Measurements from ENCODE around the gene LGALS7. TPM values are rescaled to one million over a fixed set of nuclear protein-coding genes. Genes with fewer than 3 reads are reported as not detected.

Gene LGALS7
- total and polyA plus RNA-seq, 4 donors = 2.4 to 5.0 (median 4.9) TPM; not detected in 1

DNA sequence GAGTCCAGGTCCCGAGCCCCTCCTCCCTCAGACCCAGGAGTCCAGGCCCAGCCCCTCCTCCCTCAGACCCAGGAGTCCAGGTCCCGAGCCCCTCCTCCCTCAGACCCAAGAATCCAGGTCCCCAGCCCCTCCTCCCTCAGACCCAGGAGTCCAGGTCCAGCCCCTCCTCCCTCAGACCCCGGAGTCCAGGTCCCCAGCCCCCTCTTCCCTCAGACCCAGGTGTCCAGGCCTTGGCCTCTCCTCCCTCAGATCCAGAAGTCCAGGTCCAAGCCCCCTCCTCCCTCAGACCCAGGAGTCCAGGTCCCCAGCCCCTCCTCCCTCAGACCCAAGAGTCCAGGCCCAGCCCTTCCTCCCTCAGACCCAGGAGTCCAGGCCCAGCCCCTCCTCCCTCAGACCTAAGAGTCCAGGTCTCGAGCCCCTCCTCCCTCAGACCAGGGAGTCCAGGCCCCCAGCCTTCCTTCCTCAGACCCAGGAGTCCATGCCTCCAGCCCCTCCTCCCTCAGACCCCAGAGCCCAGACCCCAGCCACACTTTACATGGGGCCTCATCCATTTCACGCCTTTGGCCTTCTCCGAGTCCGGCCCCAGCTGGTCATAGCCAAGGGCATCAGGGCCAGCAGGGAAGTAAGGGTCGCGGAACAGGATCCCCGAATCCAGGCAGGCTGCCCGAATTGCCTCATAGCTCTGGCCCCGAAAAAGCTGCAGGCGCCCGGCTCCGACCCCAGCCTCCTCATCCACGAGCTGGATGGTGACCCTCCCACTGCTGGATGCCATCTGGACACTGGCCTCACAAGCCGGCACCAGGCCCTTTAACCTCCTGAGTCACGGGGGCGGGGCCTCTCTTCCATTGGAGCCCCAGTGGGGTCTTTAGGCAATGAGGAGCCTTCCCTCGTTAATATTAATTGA is 29.7 kb downstream of the LGALS7 start:
- Histone ChIP-seq H3K27me3 (ENCODE audit: control insufficient read depth in 3 of 3, insufficient read depth in 3 of 3, low read length in 2 of 3) (no peaks in the 10 kb centered on the region), H3K9me3 (ENCODE audit: control insufficient read depth in 4 of 4, insufficient read depth in 3 of 4, low read length in 3 of 4) (no peaks in the 10 kb centered on the region), H3K36me3 (ENCODE audit: control insufficient read depth in 4 of 4, insufficient read depth in 4 of 4, low read length in 4 of 4) (no peaks in the 10 kb centered on the region), H3K27ac (ENCODE audit: low read depth in 1 of 2, low read length in 1 of 2) (no peak overlapping the region), H3K9ac (ENCODE audit: insufficient read depth in 1 of 2, low read length in 2 of 2) (no peak overlapping the region), H3K4me3 (no peak overlapping the region), H3K4me1 (ENCODE audit: control insufficient read depth in 5 of 5, insufficient read depth in 5 of 5, low read length in 5 of 5) (no peaks in the 10 kb centered on the region)
- ATAC-seq (ENCODE audit: insufficient read depth, low FRiP score) = no peak
- 79 to 85% methylated on average over 18 to 20 of the region's 20 CpGs for WGBS, 2 donors
- TF ChIP-seq, protein P1, sequence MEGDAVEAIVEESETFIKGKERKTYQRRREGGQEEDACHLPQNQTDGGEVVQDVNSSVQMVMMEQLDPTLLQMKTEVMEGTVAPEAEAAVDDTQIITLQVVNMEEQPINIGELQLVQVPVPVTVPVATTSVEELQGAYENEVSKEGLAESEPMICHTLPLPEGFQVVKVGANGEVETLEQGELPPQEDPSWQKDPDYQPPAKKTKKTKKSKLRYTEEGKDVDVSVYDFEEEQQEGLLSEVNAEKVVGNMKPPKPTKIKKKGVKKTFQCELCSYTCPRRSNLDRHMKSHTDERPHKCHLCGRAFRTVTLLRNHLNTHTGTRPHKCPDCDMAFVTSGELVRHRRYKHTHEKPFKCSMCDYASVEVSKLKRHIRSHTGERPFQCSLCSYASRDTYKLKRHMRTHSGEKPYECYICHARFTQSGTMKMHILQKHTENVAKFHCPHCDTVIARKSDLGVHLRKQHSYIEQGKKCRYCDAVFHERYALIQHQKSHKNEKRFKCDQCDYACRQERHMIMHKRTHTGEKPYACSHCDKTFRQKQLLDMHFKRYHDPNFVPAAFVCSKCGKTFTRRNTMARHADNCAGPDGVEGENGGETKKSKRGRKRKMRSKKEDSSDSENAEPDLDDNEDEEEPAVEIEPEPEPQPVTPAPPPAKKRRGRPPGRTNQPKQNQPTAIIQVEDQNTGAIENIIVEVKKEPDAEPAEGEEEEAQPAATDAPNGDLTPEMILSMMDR (IDR thresholded peaks at IDR 0.05; ENCODE audit: control extremely low read depth, extremely low read depth) = no peak
- DNase-seq = no peak

DNA sequence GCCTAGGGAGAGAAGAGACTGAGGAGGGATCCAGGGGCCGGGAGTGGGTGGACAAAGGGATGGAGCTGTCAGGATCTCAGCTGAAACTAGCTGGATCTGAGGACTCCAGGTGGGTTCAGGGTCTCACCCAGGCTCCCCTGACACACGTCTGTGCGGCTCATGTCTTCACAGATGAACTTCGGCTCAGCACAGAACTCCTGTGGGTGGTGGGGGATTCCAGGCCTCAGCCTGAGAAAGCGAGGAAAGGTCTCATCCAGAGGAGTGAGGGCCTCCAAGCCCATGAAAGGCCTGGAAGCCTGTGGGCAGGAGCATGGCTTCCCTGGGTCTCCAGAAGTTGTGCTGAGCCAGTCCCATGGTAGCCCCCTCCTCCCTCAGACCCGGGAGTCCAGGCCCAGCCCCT is 30.4 kb downstream of the LGALS7 start:
- WGBS, 2 donors = 86 to 92% methylated on average over 6 of the region's 6 CpGs
- Histone ChIP-seq H3K9me3 (ENCODE audit: control insufficient read depth in 4 of 4, insufficient read depth in 3 of 4, low read length in 3 of 4) (no peaks in the 10 kb centered on the region), H3K4me1 (ENCODE audit: control insufficient read depth in 5 of 5, insufficient read depth in 5 of 5, low read length in 5 of 5) (no peaks in the 10 kb centered on the region), H3K36me3 (ENCODE audit: control insufficient read depth in 4 of 4, insufficient read depth in 4 of 4, low read length in 4 of 4) (no peaks in the 10 kb centered on the region), H3K4me3 (no peak overlapping the region), H3K9ac (ENCODE audit: insufficient read depth in 1 of 2, low read length in 2 of 2) (no peak overlapping the region), H3K27ac (ENCODE audit: low read depth in 1 of 2, low read length in 1 of 2) (no peak overlapping the region), H3K27me3 (ENCODE audit: control insufficient read depth in 3 of 3, insufficient read depth in 3 of 3, low read length in 2 of 3) (no peaks in the 10 kb centered on the region)
- DNase-seq = no peak
- TF ChIP-seq, protein P1 (IDR thresholded peaks at IDR 0.05; ENCODE audit: control extremely low read depth, extremely low read depth) = no peak
- ATAC-seq (ENCODE audit: insufficient read depth, low FRiP score) = no peak

DNA sequence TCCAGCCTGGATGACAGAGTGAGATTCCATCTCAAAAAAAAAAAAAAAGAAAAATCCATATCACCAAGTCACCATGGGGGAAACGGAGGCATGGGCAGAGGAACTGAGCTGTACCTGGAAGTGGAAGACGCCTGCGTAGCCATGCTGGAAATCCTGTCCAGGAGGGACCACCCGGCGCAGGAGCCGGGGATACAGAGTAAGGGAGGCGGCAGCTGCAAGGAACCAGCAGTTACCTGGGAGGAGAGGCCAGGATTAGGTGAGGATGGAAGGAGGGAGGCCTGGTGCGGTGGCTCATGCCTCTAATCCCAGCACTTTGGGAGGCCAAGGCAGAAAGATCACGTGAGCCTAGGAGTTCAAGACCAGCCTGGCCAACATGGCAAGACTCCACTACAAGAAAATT is 31.0 kb downstream of the LGALS7 start:
- WGBS, 2 donors = 95% methylated on average over 9 of the region's 9 CpGs
- H3K9ac ChIP-seq (ENCODE audit: insufficient read depth in 1 of 2, low read length in 2 of 2) = no peak overlapping the region
- no peak overlapping the region for H3K27ac ChIP-seq (ENCODE audit: low read depth in 1 of 2, low read length in 1 of 2)
- H3K27me3 ChIP-seq (ENCODE audit: control insufficient read depth in 3 of 3, insufficient read depth in 3 of 3, low read length in 2 of 3) = no peaks in the 10 kb centered on the region
- no peaks in the 10 kb centered on the region for H3K4me1 ChIP-seq (ENCODE audit: control insufficient read depth in 5 of 5, insufficient read depth in 5 of 5, low read length in 5 of 5)
- DNase-seq (no peak), ATAC-seq (ENCODE audit: insufficient read depth, low FRiP score) (no peak)
- no peaks in the 10 kb centered on the region for H3K36me3 ChIP-seq (ENCODE audit: control insufficient read depth in 4 of 4, insufficient read depth in 4 of 4, low read length in 4 of 4)
- no peak overlapping the region for H3K4me3 ChIP-seq
- TF ChIP-seq, protein P1 (IDR thresholded peaks at IDR 0.05; ENCODE audit: control extremely low read depth, extremely low read depth) = no peak
- no peaks in the 10 kb centered on the region for H3K9me3 ChIP-seq (ENCODE audit: control insufficient read depth in 4 of 4, insufficient read depth in 3 of 4, low read length in 3 of 4)
